DND-41 (cell line): ENCODE results near the gene GRIN1.

Source experiments
- EZH2 ChIP-seq: IDR thresholded peaks from 3 replicates; pipeline ENCODE4 v1.6.1; 2012; ENCODE audit warnings: borderline replicate concordance, low read depth, mild to moderate bottlenecking, moderate library complexity, low read length, inconsistent platforms; ENCODE audit not compliant: severe bottlenecking
- TF ChIP-seq, protein P1 (sequence below): IDR thresholded peaks from 2 replicates; pipeline ENCODE4 v1.5.1; 2012; ENCODE audit warnings: borderline replicate concordance, low read length, moderate library complexity, mild to moderate bottlenecking; ENCODE audit not compliant: poor library complexity, severe bottlenecking; ENCODE audit errors: extremely low read depth

DNA sequence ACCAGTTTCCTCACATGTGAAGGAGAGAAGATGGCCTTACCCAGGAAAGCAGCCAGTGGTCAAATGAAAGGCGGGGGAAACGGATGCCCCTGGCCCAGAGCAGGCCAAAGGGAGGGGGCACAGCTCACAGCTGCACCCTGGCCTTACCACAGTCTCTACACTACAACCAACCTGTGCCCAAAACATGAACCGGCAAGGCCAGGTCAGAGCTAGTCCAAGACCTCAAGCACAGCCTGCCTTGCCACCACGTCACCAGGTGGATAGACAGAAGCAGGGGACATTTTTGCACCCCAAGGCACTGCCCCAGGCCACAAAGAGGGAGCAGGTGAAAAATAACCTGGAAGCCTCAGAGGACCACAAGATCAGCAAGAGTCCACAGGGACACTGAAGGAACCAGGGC lies 4.5 kb downstream of the GRIN1 start:
- no peak for TF ChIP-seq EZH2
- TF ChIP-seq, protein P1, sequence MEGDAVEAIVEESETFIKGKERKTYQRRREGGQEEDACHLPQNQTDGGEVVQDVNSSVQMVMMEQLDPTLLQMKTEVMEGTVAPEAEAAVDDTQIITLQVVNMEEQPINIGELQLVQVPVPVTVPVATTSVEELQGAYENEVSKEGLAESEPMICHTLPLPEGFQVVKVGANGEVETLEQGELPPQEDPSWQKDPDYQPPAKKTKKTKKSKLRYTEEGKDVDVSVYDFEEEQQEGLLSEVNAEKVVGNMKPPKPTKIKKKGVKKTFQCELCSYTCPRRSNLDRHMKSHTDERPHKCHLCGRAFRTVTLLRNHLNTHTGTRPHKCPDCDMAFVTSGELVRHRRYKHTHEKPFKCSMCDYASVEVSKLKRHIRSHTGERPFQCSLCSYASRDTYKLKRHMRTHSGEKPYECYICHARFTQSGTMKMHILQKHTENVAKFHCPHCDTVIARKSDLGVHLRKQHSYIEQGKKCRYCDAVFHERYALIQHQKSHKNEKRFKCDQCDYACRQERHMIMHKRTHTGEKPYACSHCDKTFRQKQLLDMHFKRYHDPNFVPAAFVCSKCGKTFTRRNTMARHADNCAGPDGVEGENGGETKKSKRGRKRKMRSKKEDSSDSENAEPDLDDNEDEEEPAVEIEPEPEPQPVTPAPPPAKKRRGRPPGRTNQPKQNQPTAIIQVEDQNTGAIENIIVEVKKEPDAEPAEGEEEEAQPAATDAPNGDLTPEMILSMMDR = no peak
